Uterus (tissue), 4 donors: Measurements from ENCODE around the gene SSC4D. TPM values are rescaled to one million over a fixed set of nuclear protein-coding genes. Genes with fewer than 3 reads are reported as not detected.
"Not testable (repeated sequence)": the region's sequence is repeated elsewhere in the genome, so short reads cannot be mapped to it uniquely, and the experiment has no call there.

Experiments used
- DNase-seq, 2 donors: peaks; one replicate each; pipeline ENCODE4 v3.0.0-alpha.2; 2019 to 2020
- H3K27ac ChIP-seq, 2 donors: fragments of 200-600 bp; sonication (generic); 1 replicate in 1 of 2; 2 replicates in 1 of 2; pipeline ENCODE4 v1.5.1; 2016 to 2018
- H3K27me3 ChIP-seq, 2 donors: fragments of 200-600 bp; sonication (generic); one replicate each; pipeline ENCODE4 v1.5.1; 2018 to 2019; ENCODE audit warnings: control low read depth in 1 of 2
- H3K36me3 ChIP-seq, 2 donors: fragments of 200-600 bp; sonication (generic); one replicate each; pipeline ENCODE4 v1.5.1; 2019; ENCODE audit warnings: control low read depth in 1 of 2
- H3K4me1 ChIP-seq, 2 donors: fragments of 200-600 bp; sonication (generic); one replicate each; pipeline ENCODE4 v1.5.1; 2018 to 2019; ENCODE audit warnings: control low read depth in 1 of 2
- H3K4me3 ChIP-seq, 2 donors: fragments of 200-600 bp; sonication (generic); 1 replicate in 1 of 2; 2 replicates in 1 of 2; pipeline ENCODE4 v1.5.1; 2018 to 2019; ENCODE audit warnings: mild to moderate bottlenecking in 1 of 2
- H3K9me3 ChIP-seq, 2 donors: fragments of 200-600 bp; sonication (generic); one replicate each; pipeline ENCODE4 v1.5.1; 2019; ENCODE audit warnings: control low read depth in 1 of 2
- POLR2A ChIP-seq, 2 donors: fragments of 450-650 bp; IDR thresholded peaks; one replicate each; pipeline ENCODE4 v1.6.1; 2016; ENCODE audit warnings: antibody characterized with exemption in 2 of 2, mild to moderate bottlenecking in 1 of 2, moderate library complexity in 1 of 2
- intact Hi-C: fragments of 100-400 bp; cut with DNase I; formaldehyde crosslinking; loops from one replicate; pipeline ENCODE4 v1.15.1; 2023; ENCODE audit warnings: low total_unique reads
- total RNA-seq, 4 donors: library from RNA; depleted of rRNA in 3 of 4; stranded (reverse); fragments of >200 nt in 3 of 4; gene quantifications; one replicate each; pipeline versions ENCODE4 v1.1.0 to v1.2.4, GENCODE V29; 2014 to 2023
- TF ChIP-seq, protein P1 (sequence below), 4 experiments: fragments of 200-600 bp in 2 of 4; fragments of 450-650 bp in 2 of 4; sonication (generic) in 2 of 4; IDR thresholded peaks; one replicate each; pipeline ENCODE4 v1.5.1; 2016 to 2019; ENCODE audit warnings: antibody characterized with exemption in 4 of 4, mild to moderate bottlenecking in 2 of 4, moderate library complexity in 1 of 4
- donor health status: DM: yes; HTN: yes; CAD: no.

SSC4D gene
- total RNA-seq, 4 donors from 2014 or later, result 0.37 to 1.0 TPM; not detected in 2

- H3K36me3 ChIP-seq, result no peaks in the 10 kb centered on the region
Observed at GRCh38 chr7:76397409-76398183, 11.9 kb downstream of the SSC4D start.

GRCh38 chr7:76396864-76397263 lies 12.6 kb downstream of the SSC4D start:
- H3K27me3 ChIP-seq, result no peaks in the 10 kb centered on the region
- peak overlapping the region in 1 of 2 donors; percentile 49 for H3K4me3 ChIP-seq
- DNase-seq, result no peak
- TF ChIP-seq POLR2A (IDR thresholded peaks at IDR 0.05), result no peak
- TF ChIP-seq, protein P1, sequence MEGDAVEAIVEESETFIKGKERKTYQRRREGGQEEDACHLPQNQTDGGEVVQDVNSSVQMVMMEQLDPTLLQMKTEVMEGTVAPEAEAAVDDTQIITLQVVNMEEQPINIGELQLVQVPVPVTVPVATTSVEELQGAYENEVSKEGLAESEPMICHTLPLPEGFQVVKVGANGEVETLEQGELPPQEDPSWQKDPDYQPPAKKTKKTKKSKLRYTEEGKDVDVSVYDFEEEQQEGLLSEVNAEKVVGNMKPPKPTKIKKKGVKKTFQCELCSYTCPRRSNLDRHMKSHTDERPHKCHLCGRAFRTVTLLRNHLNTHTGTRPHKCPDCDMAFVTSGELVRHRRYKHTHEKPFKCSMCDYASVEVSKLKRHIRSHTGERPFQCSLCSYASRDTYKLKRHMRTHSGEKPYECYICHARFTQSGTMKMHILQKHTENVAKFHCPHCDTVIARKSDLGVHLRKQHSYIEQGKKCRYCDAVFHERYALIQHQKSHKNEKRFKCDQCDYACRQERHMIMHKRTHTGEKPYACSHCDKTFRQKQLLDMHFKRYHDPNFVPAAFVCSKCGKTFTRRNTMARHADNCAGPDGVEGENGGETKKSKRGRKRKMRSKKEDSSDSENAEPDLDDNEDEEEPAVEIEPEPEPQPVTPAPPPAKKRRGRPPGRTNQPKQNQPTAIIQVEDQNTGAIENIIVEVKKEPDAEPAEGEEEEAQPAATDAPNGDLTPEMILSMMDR (IDR thresholded peaks at IDR 0.05), result no peak
- intact Hi-C loops, result no loop called here
- no peaks in the 10 kb centered on the region for H3K4me1 ChIP-seq
- no peaks in the 10 kb centered on the region for H3K36me3 ChIP-seq
- no peaks in the 10 kb centered on the region for H3K9me3 ChIP-seq
- no peak overlapping the region for H3K27ac ChIP-seq

More at GRCh38 chr7:76397409-76398183, 11.9 kb downstream of the SSC4D start:
- H3K9me3 ChIP-seq, result no peaks in the 10 kb centered on the region
- peak overlapping the region; percentile 21 to 49 for H3K4me3 ChIP-seq
- TF ChIP-seq POLR2A (IDR thresholded peaks at IDR 0.05), result peak in 1 of 2 donors; percentile 38
- TF ChIP-seq, protein P1 (IDR thresholded peaks at IDR 0.05), result no peak
- intact Hi-C loops, result no loop called here
- H3K27me3 ChIP-seq, result no peaks in the 10 kb centered on the region
- H3K27ac ChIP-seq, result peak overlapping the region in 1 of 2 donors; percentile 67
- no peaks in the 10 kb centered on the region for H3K4me1 ChIP-seq
- DNase-seq, result peak; percentile 81 to 83

GRCh38 chr7:76395965-76396726 lies 13.4 kb downstream of the SSC4D start:
- H3K27ac ChIP-seq, result no peak overlapping the region
- intact Hi-C loops, result no loop called here
- no peak overlapping the region for H3K4me3 ChIP-seq
- H3K36me3 ChIP-seq, result no peaks in the 10 kb centered on the region
- TF ChIP-seq, protein P1 (IDR thresholded peaks at IDR 0.05), result no peak
- TF ChIP-seq POLR2A (IDR thresholded peaks at IDR 0.05), result no peak
- no peak for DNase-seq
- no peaks in the 10 kb centered on the region for H3K27me3 ChIP-seq
- no peaks in the 10 kb centered on the region for H3K9me3 ChIP-seq
- H3K4me1 ChIP-seq, result no peaks in the 10 kb centered on the region

DNA sequence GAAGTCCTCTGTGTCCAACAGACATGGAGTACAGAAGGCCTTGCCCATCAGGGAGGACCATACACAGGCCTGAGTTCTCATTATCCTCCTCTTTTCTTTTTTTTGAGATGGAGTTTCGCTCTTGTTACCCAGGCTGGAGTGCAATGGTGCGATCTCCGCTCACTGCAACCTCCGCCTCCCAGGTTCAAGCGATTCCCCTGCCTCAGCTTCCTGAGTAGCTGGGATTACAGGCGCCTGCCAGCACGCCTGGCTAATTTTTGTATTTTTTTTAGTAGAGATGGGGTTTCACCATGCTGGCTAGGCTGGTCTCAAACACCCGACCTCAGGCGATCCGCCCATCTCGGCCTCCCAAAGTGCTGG lies 13.9 kb downstream of the SSC4D start:
- H3K27ac ChIP-seq, H3K4me1 ChIP-seq, H3K36me3 ChIP-seq, H3K27me3 ChIP-seq, H3K9me3 ChIP-seq, H3K4me3 ChIP-seq, DNase-seq, intact Hi-C loops: not testable (repeated sequence)

DNA sequence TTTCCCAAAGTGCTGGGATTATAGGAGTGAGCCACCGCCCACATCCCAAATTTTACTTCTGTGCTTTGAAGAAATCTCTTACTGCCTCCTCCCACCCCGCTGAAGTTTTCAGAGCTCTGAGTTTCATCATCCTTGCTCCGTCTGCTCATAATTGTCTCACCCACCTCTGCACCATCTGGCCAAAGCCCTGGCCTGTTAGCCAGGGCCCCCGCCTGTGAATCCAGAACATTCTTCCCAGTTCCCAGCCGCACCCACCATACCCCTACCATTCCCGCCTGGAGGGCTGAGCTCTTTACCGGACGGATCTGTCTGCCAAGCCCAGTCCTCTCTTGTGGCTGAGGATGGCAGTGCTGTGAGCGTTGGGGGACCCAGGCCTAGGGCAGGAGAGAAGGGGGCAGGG lies 14.5 kb downstream of the SSC4D start:
- DNase-seq, result no peak
- intact Hi-C loops, result no loop called here
- Histone ChIP-seq H3K4me3 (no peak overlapping the region), H3K27me3 (no peaks in the 10 kb centered on the region), H3K4me1 (no peaks in the 10 kb centered on the region), H3K36me3 (no peaks in the 10 kb centered on the region), H3K27ac (no peak overlapping the region), H3K9me3 (no peaks in the 10 kb centered on the region)
- TF ChIP-seq POLR2A (IDR thresholded peaks at IDR 0.05), result no peak
- TF ChIP-seq, protein P1 (IDR thresholded peaks at IDR 0.05), result no peak
